Glomerular endothelial cell (primary cell): ENCODE measurements around the gene HPGDS. TPM values are rescaled to one million over a fixed set of nuclear protein-coding genes. Genes with fewer than 3 reads are reported as not detected.

Experiments used
- DNase-seq: peaks from one replicate; pipeline ENCODE4 v3.0.0-alpha.2; 2011; ENCODE audit warnings: low read depth, low spot score; ENCODE audit errors: extremely low read depth
- total RNA-seq: library from RNA; depleted of rRNA; stranded (reverse); fragments of >200 nt; gene quantifications from 2 replicates; pipeline ENCODE4 v1.2.3, GENCODE V29; 2015

The HPGDS gene
- total RNA-seq, 1 donor from 2014 or later, result not detected

- no peak for DNase-seq
Measured at GRCh38 chr4:94262163-94263016, 80.2 kb downstream of the HPGDS start.

GRCh38 chr4:94256828-94257227 lies 85.8 kb downstream of the HPGDS start:
- DNase-seq, result no peak

- no peak for DNase-seq
Measured at GRCh38 chr4:94256144-94256783, 86.4 kb downstream of the HPGDS start.

GRCh38 chr4:94253036-94253435 lies 89.6 kb downstream of the HPGDS start:
- DNase-seq, result no peak

GRCh38 chr4:94251094-94251493 lies 91.5 kb downstream of the HPGDS start:
- no peak for DNase-seq

Other genes starting within 250 kb of the HPGDS start
- 19.6 and 27.9 TPM in 2 replicates for gene SMARCAD1, start 135.0 kb downstream of the HPGDS start, total RNA-seq
- gene PDLIM5, start 109.1 kb upstream of the HPGDS start, total RNA-seq, result 71.2 and 168 TPM in 2 replicates